Ectodermal cell (in vitro differentiated cells): Measurements from ENCODE around the gene RPLP1.

Experiments used
- H3K27ac ChIP-seq: 2 replicates; pipeline ENCODE4 v1.7.0; 2013; ENCODE audit warnings: mild to moderate bottlenecking, low read depth, low read length; ENCODE audit not compliant: insufficient read depth, poor library complexity, severe bottlenecking
- H3K27me3 ChIP-seq: 2 replicates; pipeline ENCODE4 v1.7.0; 2013; ENCODE audit warnings: mild to moderate bottlenecking, low read length; ENCODE audit not compliant: insufficient read depth, control insufficient read depth, poor library complexity, severe bottlenecking
- H3K36me3 ChIP-seq: one replicate; pipeline ENCODE4 v1.7.0; 2013; ENCODE audit warnings: low read length; ENCODE audit not compliant: control insufficient read depth, insufficient read depth
- H3K4me1 ChIP-seq: one replicate; pipeline ENCODE4 v1.7.0; 2013; ENCODE audit warnings: low read length; ENCODE audit not compliant: control insufficient read depth, insufficient read depth
- H3K4me3 ChIP-seq: 2 replicates; pipeline ENCODE4 v1.7.0; 2013; ENCODE audit warnings: low read depth, low read length, control low read depth; ENCODE audit not compliant: insufficient read depth
- H3K9me3 ChIP-seq: 2 replicates; pipeline ENCODE4 v1.7.0; 2013; ENCODE audit warnings: mild to moderate bottlenecking, low read length, moderate library complexity; ENCODE audit not compliant: control insufficient read depth
- WGBS, 2 experiments: methylation state at CpG; one replicate each; pipeline ENCODE4 v1.1.7; 2013; ENCODE audit warnings: missing lambda C conversion rate in 2 of 2; 5-methylcytosine and 5-hydroxymethylcytosine counted together

RPLP1 gene

DNA sequence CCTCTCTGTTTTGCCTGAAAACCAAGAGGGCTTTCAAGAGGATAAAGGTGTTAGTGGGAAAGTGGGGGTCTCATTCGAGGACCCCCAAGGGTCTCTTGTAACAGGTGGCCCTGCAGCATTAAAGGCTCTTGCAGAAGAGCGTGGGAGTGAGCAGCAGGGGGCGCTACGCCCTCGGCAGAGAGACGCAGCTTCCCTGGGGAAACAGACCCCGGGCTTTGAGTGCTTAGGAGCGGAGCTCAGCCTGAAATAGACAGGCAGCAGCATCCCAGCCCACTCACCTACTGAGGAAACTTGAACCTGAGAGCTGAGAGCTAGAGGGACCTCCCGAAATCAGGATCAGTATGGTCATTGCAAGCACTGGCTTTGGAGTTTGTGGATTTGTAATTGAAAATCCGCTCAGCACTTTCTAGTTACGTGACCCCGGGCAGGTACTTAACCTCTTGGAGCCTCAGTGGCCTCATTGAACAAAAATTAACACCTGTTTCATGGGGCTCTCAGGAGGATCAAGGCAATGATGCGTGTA is 25.7 kb downstream of the RPLP1 start:
- Histone ChIP-seq H3K27me3 (no peaks in the 10 kb centered on the region), H3K4me1 (no peaks in the 10 kb centered on the region), H3K36me3 (no peaks in the 10 kb centered on the region), H3K9me3 (peaks cover 4% of the 10 kb centered on the region), H3K27ac (no peak overlapping the region), H3K4me3 (no peak overlapping the region)
- WGBS, 2 experiments, result 34 to 35% methylated on average over 13 of the region's 13 CpGs

DNA sequence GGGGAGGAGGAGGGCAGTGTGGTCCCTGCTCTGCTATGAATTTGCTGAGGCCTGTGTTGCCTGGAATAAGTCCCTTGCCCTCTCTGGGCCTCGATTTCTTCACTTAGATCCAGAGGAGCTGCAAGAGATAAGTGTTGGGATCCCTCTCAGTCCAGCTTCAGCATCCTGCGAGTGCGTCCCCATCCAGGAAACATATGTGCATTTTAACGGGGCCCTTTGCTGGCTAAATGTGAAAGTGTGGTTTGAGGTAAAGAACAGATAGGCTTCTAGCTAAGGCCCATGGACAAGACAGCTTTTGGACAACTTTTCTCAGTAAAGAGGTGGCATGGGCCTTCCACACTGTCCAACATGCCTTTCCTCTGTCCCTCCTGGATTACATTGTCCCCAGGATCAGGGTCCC is 26.5 kb downstream of the RPLP1 start:
- Histone ChIP-seq H3K27me3 (no peaks in the 10 kb centered on the region), H3K27ac (no peak overlapping the region), H3K9me3 (peaks cover 4% of the 10 kb centered on the region), H3K4me3 (no peak overlapping the region), H3K4me1 (no peaks in the 10 kb centered on the region), H3K36me3 (no peaks in the 10 kb centered on the region)
- 85 to 94% methylated on average over 4 of the region's 4 CpGs for WGBS, 2 experiments

DNA sequence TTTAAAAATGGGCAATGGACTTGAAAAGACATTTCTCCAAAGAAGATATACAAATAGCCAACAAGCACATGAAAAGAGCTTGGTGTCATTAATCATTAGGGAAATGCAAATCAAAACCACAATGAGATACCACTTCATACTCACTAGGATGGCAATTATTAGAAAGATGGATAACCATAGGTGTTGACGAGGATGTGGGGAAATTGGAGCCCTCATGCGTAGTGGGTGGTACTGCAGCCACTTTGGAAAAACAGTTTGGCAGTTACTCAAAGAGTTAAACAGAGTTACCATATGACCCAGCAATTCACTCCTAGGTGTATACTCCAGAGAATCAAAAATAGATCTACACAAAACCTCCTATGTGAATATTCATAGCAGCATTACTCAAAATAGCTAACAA is 27.4 kb downstream of the RPLP1 start:
- Histone ChIP-seq H3K9me3 (peaks cover 4% of the 10 kb centered on the region), H3K27ac (no peak overlapping the region), H3K4me3 (no peak overlapping the region), H3K4me1 (no peaks in the 10 kb centered on the region), H3K27me3 (no peaks in the 10 kb centered on the region), H3K36me3 (no peaks in the 10 kb centered on the region)
- 96 to 100% methylated on average over 2 of the region's 2 CpGs for WGBS, 2 experiments

DNA sequence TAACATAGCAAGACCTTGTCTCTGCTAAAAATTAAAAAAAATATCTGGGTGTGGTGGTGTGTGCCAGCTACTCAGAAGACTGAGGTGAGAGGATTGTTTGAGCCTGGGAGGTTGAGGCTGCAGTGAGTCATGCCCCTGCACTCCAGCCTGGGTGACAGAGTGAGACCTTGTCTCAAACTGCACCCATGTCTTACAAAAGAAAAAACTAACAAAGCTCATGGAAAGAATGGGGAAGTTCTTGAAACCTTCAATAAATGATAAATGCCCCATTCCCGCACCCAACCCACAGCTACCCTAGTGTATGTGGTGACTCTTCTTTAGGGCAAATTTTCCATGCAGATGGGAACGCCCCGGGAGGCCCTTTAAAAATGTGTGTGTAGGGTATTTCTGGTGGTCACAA is 28.3 kb downstream of the RPLP1 start:
- WGBS, 2 experiments, result 97 to 100% methylated on average over 2 to 3 of the region's 3 CpGs
- Histone ChIP-seq H3K27me3 (no peaks in the 10 kb centered on the region), H3K36me3 (no peaks in the 10 kb centered on the region), H3K4me1 (no peaks in the 10 kb centered on the region), H3K9me3 (peaks cover 4% of the 10 kb centered on the region), H3K27ac (no peak overlapping the region), H3K4me3 (no peak overlapping the region)

DNA sequence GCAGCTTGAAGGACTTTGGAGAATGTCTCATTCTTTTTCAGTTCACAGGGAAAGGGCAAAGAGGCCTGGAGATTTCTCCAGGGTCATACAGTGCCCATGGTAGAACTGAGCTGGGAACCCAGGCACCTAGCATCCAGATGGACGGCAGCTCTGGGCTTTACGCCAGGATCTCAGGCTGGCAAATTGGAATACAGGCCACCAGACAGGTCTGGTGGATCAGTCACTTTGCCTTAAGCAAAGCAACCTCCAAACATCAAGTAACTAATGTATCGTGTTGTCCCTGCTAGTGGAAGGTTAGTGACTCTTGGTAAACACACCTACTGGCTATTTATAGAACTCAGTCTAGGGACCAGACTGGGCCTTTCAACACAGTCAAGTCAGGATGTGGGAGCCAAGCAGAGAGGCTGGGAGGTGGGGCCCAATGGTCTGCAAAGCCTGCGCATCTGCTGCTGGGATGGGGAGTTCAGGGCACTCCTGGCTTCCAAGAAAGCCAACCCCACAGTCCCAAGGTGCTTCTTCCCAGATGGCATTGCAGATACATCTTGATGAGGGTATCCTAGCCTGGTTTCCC is 30.2 kb downstream of the RPLP1 start:
- Histone ChIP-seq H3K36me3 (no peaks in the 10 kb centered on the region), H3K27me3 (no peaks in the 10 kb centered on the region), H3K4me3 (no peak overlapping the region), H3K4me1 (no peaks in the 10 kb centered on the region), H3K9me3 (peaks cover 4% of the 10 kb centered on the region), H3K27ac (no peak overlapping the region)
- WGBS, 2 experiments, result 96% methylated on average over 4 of the region's 4 CpGs

DNA sequence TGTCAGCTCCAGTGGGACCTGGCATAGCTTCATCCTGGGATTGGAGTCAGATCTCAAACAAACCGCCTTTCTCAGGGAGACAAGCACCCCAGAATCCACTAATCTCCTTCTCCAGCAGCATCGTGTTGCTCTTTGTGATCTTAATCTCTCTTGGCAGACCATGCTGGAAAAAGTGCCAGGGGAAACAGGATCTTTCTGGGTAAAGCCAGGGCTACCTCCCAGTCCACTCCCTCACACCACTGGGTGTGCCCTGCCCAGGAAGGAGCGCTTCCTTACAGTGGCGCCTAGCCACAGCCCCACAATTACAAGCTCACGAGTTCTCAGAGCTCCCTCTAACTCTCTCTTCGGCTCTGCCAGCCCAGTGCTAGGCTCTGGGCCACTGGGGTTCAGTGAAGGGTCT is 32.2 kb downstream of the RPLP1 start:
- Histone ChIP-seq H3K27me3 (no peaks in the 10 kb centered on the region), H3K36me3 (no peaks in the 10 kb centered on the region), H3K9me3 (peaks cover 2% of the 10 kb centered on the region), H3K4me1 (no peaks in the 10 kb centered on the region), H3K27ac (no peak overlapping the region), H3K4me3 (no peak overlapping the region)
- 93 to 94% methylated on average over 6 of the region's 6 CpGs for WGBS, 2 experiments

DNA sequence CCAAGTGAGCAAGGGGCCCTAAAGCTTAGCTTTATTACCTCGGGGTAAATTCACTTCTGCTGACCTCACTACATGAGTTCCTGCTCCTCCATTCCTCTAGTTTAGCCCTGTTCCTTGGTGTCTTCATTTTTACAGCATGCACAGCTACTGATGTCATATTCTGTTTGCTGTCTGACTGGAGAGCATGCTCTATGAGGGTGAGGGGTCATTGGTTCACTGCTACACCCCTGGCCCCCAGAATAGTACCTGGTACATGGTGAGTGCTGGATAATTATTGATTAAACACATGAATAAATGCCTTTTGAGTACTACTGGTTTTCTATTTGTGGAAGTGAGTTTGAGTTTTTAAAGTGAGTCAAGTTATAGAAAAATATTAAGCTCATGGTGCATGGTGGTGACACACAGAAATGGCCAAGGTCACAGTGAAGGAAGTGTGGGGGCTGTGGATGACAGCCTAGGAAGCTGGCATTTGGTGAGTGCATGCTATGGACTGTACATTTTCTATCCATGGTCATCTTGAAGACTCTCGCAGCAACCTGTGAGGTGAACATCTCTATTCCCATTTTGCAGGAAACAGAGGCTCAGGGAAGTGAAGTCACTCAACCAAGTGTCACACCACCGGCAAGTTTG is 34.0 kb downstream of the RPLP1 start:
- Histone ChIP-seq H3K27ac (no peak overlapping the region), H3K27me3 (no peaks in the 10 kb centered on the region), H3K4me3 (no peak overlapping the region), H3K36me3 (no peaks in the 10 kb centered on the region), H3K9me3 (no peaks in the 10 kb centered on the region), H3K4me1 (no peaks in the 10 kb centered on the region)
- WGBS, 2 experiments, result 90 to 93% methylated on average over 3 of the region's 3 CpGs

DNA sequence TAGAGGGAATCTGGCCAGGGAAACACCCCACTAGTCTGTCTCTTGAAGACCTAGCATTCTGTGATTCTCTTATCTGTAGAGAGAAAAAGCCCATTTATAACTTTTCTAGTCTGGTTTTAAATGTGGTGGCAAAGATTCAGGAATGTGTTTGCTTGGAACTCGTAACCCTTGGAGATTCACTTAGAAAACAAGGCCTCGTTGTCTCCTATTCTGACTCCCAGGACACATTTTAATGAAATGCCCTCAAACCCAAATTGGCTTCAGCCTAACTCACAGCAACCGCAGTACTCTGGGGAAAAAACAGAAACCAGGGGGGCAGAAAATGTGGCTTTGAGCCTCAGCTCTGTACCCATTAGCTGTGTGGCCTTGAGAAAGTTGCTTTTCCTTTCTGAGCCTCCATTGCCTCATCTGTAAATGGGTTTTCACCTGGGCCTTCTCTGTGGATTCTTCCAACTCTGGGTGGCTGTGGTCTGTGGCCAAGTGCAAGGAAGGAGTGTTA is 36.5 kb downstream of the RPLP1 start:
- no peaks in the 10 kb centered on the region for H3K36me3 ChIP-seq
- no peak overlapping the region for H3K4me3 ChIP-seq
- 87 to 93% methylated on average over 3 of the region's 3 CpGs for WGBS, 2 experiments
- no peaks in the 10 kb centered on the region for H3K27me3 ChIP-seq
- H3K27ac ChIP-seq, result no peak overlapping the region
- H3K4me1 ChIP-seq, result no peaks in the 10 kb centered on the region
- H3K9me3 ChIP-seq, result no peaks in the 10 kb centered on the region

DNA sequence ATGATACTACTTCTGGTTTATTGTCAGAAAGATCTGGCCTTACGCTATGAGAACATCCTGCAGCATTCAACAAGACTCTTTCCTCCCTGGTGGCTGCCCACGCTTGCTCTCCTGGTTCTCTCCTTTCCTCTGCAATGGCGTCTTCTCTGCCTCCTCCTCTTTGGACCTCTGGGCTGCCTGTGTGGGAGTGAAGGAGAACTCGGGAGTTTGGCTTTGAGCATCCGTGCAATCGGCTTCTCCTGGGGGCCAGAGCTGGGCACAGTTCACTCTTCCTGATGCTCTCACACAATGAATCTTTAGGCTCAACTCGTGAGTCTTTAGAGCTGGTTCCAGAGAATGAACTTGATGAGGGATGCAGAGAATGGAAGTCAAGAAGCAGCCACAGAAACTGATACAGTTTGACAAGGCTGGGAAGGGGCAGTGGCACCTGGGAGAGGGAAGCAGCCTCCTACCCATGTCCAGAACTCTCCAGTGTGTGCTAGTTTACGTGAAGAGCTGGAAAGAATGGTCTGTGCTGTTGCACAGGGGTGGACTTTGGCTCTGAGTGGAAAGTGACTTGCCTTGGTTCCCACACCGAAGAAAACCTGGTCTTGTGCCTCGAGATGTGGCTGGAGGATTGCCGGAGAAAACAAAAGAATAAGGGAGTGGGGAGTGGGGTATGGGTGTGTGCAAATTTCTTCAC is 37.9 kb downstream of the RPLP1 start:
- H3K4me1 ChIP-seq, result no peaks in the 10 kb centered on the region
- H3K36me3 ChIP-seq, result no peaks in the 10 kb centered on the region
- no peak overlapping the region for H3K4me3 ChIP-seq
- H3K27ac ChIP-seq, result no peak overlapping the region
- H3K9me3 ChIP-seq, result no peaks in the 10 kb centered on the region
- H3K27me3 ChIP-seq, result no peaks in the 10 kb centered on the region
- WGBS, 2 experiments, result 87 to 88% methylated on average over 11 of the region's 11 CpGs

DNA sequence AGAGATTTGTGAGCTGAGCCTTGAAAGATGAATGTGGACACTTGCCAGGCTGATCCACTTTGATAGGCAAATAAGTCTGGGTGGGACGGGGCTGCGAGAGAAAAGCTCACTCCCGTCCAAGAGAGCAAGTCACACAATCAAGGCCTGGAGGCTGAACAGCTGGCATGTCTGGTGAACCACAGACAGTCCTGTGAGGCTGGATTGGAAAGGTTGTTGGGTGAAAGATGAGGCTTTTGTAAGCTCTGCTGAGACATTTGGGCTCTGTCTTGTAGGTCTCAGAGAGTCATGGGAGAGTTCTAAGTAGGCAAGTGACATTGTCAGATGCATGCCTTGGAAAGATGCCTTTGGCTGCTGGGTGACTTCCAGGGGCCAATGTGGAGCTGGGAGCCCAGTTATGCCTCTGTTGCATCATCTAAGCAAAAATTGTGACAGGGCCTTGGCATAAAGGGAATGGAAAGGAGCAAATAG is 38.5 kb downstream of the RPLP1 start:
- Histone ChIP-seq H3K9me3 (no peaks in the 10 kb centered on the region), H3K36me3 (no peaks in the 10 kb centered on the region), H3K27ac (no peak overlapping the region), H3K4me1 (no peaks in the 10 kb centered on the region), H3K27me3 (no peaks in the 10 kb centered on the region), H3K4me3 (no peak overlapping the region)
- WGBS, 2 experiments, result 93 to 94% methylated on average over 3 of the region's 3 CpGs
